GM21360 (cell line): Measurements from ENCODE around the gene ZNF300.
"Not testable (repeated sequence)": the region's sequence is repeated elsewhere in the genome, so short reads cannot be mapped to it uniquely, and the experiment has no call there.

Experiments used
- ATAC-seq: cut with Tn5 transposase; IDR thresholded peaks from one replicate; pipeline ENCODE4 v1.9.1; 2021; ENCODE audit warnings: mild to moderate bottlenecking, moderate library complexity; ENCODE audit not compliant: unreplicated experiment

ZNF300 gene

GRCh38 chr5:150904479-150905311 lies at the start of gene ZNF300:
Gene ZNF300 (minus strand): TSS chr5:150904980. CDS start chr5:150903155, 1,825 bp downstream.
- peak; percentile 67 for ATAC-seq

GRCh38 chr5:150948539-150948938 lies 43.8 kb upstream of the ZNF300 start:
- no peak for ATAC-seq

GRCh38 chr5:150946351-150946905 lies 41.6 kb upstream of the ZNF300 start:
- ATAC-seq, result no peak

GRCh38 chr5:150945947-150946346 lies 41.2 kb upstream of the ZNF300 start:
- ATAC-seq, result no peak

- ATAC-seq, result no peak
Observed at GRCh38 chr5:150945486-150945885, 40.7 kb upstream of the ZNF300 start.

GRCh38 chr5:150931368-150931965 lies 26.7 kb upstream of the ZNF300 start:
- no peak for ATAC-seq

GRCh38 chr5:150918613-150919012 lies 13.8 kb upstream of the ZNF300 start:
- ATAC-seq, result no peak

- ATAC-seq, result no peak
Observed at GRCh38 chr5:150912312-150912814, 7.6 kb upstream of the ZNF300 start.

GRCh38 chr5:150905312-150905683 lies 518 bp upstream of the ZNF300 start:
- ATAC-seq, result no peak

GRCh38 chr5:150901446-150901845 lies 3.3 kb downstream of the ZNF300 start:
- ATAC-seq, result no peak

- no peak for ATAC-seq
Observed at GRCh38 chr5:150895431-150896428, 9.1 kb downstream of the ZNF300 start.

GRCh38 chr5:150879358-150879757 lies 25.4 kb downstream of the ZNF300 start:
- ATAC-seq, result no peak

- ATAC-seq, result no peak
Observed at GRCh38 chr5:150862070-150862469, 42.7 kb downstream of the ZNF300 start.

- no peak for ATAC-seq
Observed at GRCh38 chr5:150860246-150860821, 44.4 kb downstream of the ZNF300 start.

- not testable (repeated sequence) for ATAC-seq
Observed at GRCh38 chr5:150856700-150857099, 48.1 kb downstream of the ZNF300 start.

GRCh38 chr5:150853561-150853960 lies 51.2 kb downstream of the ZNF300 start:
- no peak for ATAC-seq

- no peak for ATAC-seq
Observed at GRCh38 chr5:150851039-150851438, 53.7 kb downstream of the ZNF300 start.

- ATAC-seq, result no peak
Observed at GRCh38 chr5:150848271-150848670, 56.5 kb downstream of the ZNF300 start.

GRCh38 chr5:150847334-150847695 lies 57.5 kb downstream of the ZNF300 start:
- ATAC-seq, result no peak

GRCh38 chr5:150846654-150847333 lies 58.0 kb downstream of the ZNF300 start:
- peak; percentile 91 for ATAC-seq
